A549 treated with AZD9567 at 1 μM for 4 hours (cell line): ENCODE data around the gene ERP44. TPM values are rescaled to one million over a fixed set of nuclear protein-coding genes. Genes with fewer than 3 reads are reported as not detected.

ENCODE experiments used
- total RNA-seq: library from RNA; stranded (reverse); fragments of 200-300 nt; extraction: Qiagen RNA extraction; gene quantifications from 5 replicates; pipeline ENCODE4 v1.2.3, GENCODE V29; 2022; ENCODE audit not compliant: insufficient read depth

The ERP44 gene
- total RNA-seq: 14.5 to 18.6 TPM (median 15.3 TPM) in 5 replicates

DNA sequence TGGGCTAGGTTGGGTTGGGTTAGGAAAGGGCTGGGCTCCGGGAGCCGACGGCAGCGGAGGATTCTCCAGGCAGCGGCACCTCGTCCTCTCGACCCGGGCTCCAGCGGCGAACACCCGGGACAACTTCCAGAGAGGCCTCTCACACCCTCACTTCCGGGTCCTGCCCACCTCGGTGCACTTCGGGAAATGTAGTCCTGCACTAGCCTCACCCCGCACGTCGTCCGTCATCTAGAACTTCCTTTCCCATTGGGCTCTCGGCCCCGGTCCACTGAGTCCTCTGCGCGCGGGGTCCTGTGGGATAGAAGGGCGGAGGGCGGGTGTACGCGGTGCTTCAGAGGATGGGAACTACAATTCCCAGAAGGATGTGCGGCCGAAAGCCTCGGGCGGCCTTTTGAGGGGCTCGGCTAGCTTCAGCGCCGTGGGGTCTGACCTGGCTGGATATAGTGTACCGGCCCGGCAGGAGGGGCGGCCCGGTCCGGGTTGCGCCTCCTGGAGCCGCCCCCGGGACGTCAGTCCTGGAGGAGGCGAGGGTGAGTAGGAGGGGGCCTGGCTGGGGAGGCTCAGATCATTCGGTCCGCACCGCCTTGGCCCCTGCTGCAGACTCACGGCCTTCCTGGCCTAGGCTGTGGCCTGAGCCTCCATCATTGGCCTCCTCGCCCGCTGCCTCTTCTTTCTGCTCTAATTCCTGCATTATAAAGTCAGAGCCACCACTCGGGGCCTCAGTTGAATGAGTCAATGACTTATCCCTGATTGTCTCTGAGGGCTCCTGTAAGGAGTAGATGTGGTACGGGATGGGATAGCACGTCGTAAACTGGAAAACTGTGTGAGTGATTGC is at the start of gene ERP44, which contains the start of gene INVS:
TSS of gene ERP44 (minus strand) at position 114 of the 835 bp plus-strand sequence. CDS start 160 bp downstream, outside the sequence.
TSS of gene INVS (plus strand) at position 357 of the 835 bp plus-strand sequence. CDS start 5,279 bp downstream, outside the sequence.

Other genes with a start within 250 kb of the ERP44 start
- gene STX17, start 192.3 kb downstream of the ERP44 start, total RNA-seq: 6.5 to 17.2 TPM (median 8.9 TPM) in 5 replicates
- 8.0 to 10.5 TPM (median 10.0 TPM) in 5 replicates for gene INVS, start 243 bp upstream of the ERP44 start, total RNA-seq